HG02642 (cell line): ENCODE measurements around the gene FAM193B.

ENCODE experiments used
- ATAC-seq: cut with Tn5 transposase; IDR thresholded peaks from one replicate; pipeline ENCODE4 v1.9.1; 2021; ENCODE audit warnings: mild to moderate bottlenecking; ENCODE audit not compliant: unreplicated experiment, poor library complexity

The FAM193B gene

GRCh38 chr5:177474002-177474476 is 80.3 kb downstream of the FAM193B start:
- ATAC-seq = no peak

- ATAC-seq = peak; percentile 41
These were observed 80.8 kb downstream of the FAM193B start, which contains the start of gene DBN1 for GRCh38 chr5:177473443-177474001. DBN1 (minus strand) TSS chr5:177473634; CDS start chr5:177473521, 113 bp downstream.

- peak; percentile 42 for ATAC-seq
These were observed 81.6 kb downstream of the FAM193B start for GRCh38 chr5:177472460-177473442.

GRCh38 chr5:177471610-177472356 is 82.6 kb downstream of the FAM193B start:
- no peak for ATAC-seq

- no peak for ATAC-seq
These were observed 83.4 kb downstream of the FAM193B start for GRCh38 chr5:177470759-177471536.
